Common myeloid progenitor, CD34-positive (primary cell): ENCODE data around the gene CGA.

Source experiments
- CTCF ChIA-PET: fragments of 350-600 bp; sonication (Branson Sonifier 250); formaldehyde crosslinking; loops from one replicate; lab custom pipeline; 2021; ENCODE audit warnings: antibody characterized with exemption; lab: Charles Lee
- POLR2A ChIA-PET: fragments of 350-600 bp; sonication (Branson Sonifier 250); formaldehyde crosslinking; loops from one replicate; lab custom pipeline; 2021; ENCODE audit warnings: antibody characterized with exemption; lab: Charles Lee
- DNase-seq, 3 donors: peaks; one replicate each; pipeline versions ENCODE4 v3.0.0 to v3.0.0-alpha.2; 2013
- H3K27ac ChIP-seq, 2 experiments: 1 replicate in 1 of 2; 2 replicates in 1 of 2; pipeline ENCODE4 v1.7.0; 2013; ENCODE audit warnings: inconsistent platforms in 2 of 2, low read length in 2 of 2, mild to moderate bottlenecking in 2 of 2, low read depth in 1 of 2, moderate library complexity in 1 of 2; ENCODE audit not compliant: severe bottlenecking in 2 of 2, insufficient read depth in 1 of 2, poor library complexity in 1 of 2
- H3K27me3 ChIP-seq, 5 experiments: replicated peaks in 2 of 5; 1 replicate in 3 of 5; 2 replicates in 2 of 5; pipeline versions ENCODE4 v1.6.1 to v1.7.0; 2013; ENCODE audit warnings: low read length in 4 of 5, mild to moderate bottlenecking in 2 of 5, moderate library complexity in 2 of 5, inconsistent platforms in 1 of 5; ENCODE audit not compliant: insufficient read depth in 5 of 5, control insufficient read depth in 4 of 5
- H3K36me3 ChIP-seq, 4 experiments: 1 replicate in 2 of 4; 2 replicates in 2 of 4; pipeline versions ENCODE4 v1.6.1 to v1.7.0; 2013; ENCODE audit warnings: low read length in 3 of 4, control low read depth in 1 of 4, mild to moderate bottlenecking in 1 of 4; ENCODE audit not compliant: control insufficient read depth in 4 of 4, insufficient read depth in 4 of 4
- H3K4me1 ChIP-seq, 4 experiments: 1 replicate in 3 of 4; 2 replicates in 1 of 4; pipeline versions ENCODE4 v1.6.1 to v1.7.1; 2013; ENCODE audit warnings: low read length in 3 of 4, mild to moderate bottlenecking in 3 of 4, control low read depth in 1 of 4, inconsistent platforms in 1 of 4, moderate library complexity in 1 of 4; ENCODE audit not compliant: control insufficient read depth in 4 of 4, insufficient read depth in 4 of 4; ENCODE audit errors: control extremely low read depth in 1 of 4
- H3K4me3 ChIP-seq, 7 experiments: 1 replicate in 4 of 7; 2 replicates in 3 of 7; pipeline versions ENCODE4 v1.5.1 to v1.7.0; 2013; ENCODE audit warnings: mild to moderate bottlenecking in 7 of 7, low read length in 6 of 7, moderate library complexity in 6 of 7, inconsistent platforms in 2 of 7, low read depth in 2 of 7, control low read depth in 1 of 7; ENCODE audit not compliant: insufficient read depth in 4 of 7, control insufficient read depth in 1 of 7; ENCODE audit errors: extremely low read depth in 1 of 7
- H3K9me3 ChIP-seq, 5 experiments: 1 replicate in 4 of 5; 2 replicates in 1 of 5; pipeline versions ENCODE4 v1.6.1 to v1.7.1; 2013; ENCODE audit warnings: low read length in 4 of 5, mild to moderate bottlenecking in 2 of 5, inconsistent platforms in 1 of 5, low read depth in 1 of 5, moderate library complexity in 1 of 5; ENCODE audit not compliant: control insufficient read depth in 4 of 5, insufficient read depth in 2 of 5; ENCODE audit errors: control extremely low read depth in 1 of 5
- WGBS: methylation state at CpG from one replicate; pipeline ENCODE4 v1.1.5; 2013; ENCODE audit not compliant: insufficient coverage; 5-methylcytosine and 5-hydroxymethylcytosine counted together

Gene CGA

DNA sequence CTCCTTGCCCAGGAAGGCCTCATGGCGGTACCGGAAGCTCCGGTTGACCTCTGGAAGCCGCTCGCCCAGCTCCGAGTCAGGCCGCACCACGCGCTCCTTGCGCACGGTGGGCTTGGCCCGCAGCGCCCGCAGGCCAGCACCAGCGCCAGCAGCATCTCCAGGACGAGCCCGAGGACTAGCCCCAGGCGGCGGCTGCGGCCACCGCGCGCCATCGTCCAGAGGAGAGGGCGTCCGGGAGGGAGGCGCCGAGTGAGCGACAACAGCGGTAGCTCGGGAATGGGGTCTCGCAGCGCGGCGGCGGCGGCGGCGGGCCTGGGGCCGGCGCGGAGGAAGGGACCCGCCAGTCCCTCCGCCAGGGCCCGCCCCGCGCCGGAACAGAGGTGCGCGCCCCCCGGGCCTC is 27.6 kb upstream of the CGA start:
- no peaks in the 10 kb centered on the region for H3K36me3 ChIP-seq
- WGBS: 56% methylated on average over 37 of the region's 51 CpGs
- ChIA-PET CTCF (interaction anchor here (1.1 kb wide), 1 partner anchor 14 kb away, joined by 3 read pairs; no protein-coding TSS in a partner anchor), POLR2A (interaction anchor here (0.6 kb wide), 1 partner anchor 30 kb away, joined by 3 read pairs; no protein-coding TSS in a partner anchor)
- H3K4me3 ChIP-seq: peak overlapping the region in 2 of 7 experiments; percentile 20 to 36
- peaks cover 0 to 8% (median 2%) of the 10 kb centered on the region in 5 experiments for H3K9me3 ChIP-seq
- DNase-seq: no peak
- no peaks in the 10 kb centered on the region for H3K4me1 ChIP-seq
- H3K27ac ChIP-seq: no peak overlapping the region
- peaks cover 0 to 13% (median 0%) of the 10 kb centered on the region in 5 experiments for H3K27me3 ChIP-seq

DNA sequence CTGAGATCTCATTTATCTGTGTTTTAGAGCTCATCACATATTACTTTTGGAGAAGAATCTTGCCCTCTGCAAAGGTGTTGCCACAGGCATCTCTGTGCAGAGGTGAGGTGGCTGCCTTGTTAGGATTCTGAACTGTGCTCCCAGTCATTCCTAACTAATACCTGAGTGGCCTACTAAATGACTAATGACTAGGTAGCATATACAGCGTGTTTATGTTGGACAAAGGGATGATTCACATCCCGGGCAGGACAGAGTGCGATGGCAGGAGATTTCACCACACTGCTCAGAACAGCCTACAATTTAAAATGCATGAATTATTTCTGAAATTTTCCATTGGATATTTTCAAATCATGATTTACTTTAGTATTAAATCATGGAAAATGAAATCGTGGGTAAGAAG is 23.1 kb upstream of the CGA start:
- Histone ChIP-seq H3K9me3 (peaks cover 0 to 8% (median 2%) of the 10 kb centered on the region in 5 experiments), H3K27ac (no peak overlapping the region), H3K4me3 (no peak overlapping the region), H3K27me3 (peaks cover 0 to 9% (median 0%) of the 10 kb centered on the region in 5 experiments), H3K4me1 (no peaks in the 10 kb centered on the region), H3K36me3 (no peaks in the 10 kb centered on the region)
- 95% methylated on average over 3 of the region's 4 CpGs for WGBS
- DNase-seq: no peak
- ChIA-PET CTCF (interaction anchor here (0.9 kb wide), 1 partner anchor 17 kb away, joined by 3 read pairs; no protein-coding TSS in a partner anchor), POLR2A (no interaction called here)

DNA sequence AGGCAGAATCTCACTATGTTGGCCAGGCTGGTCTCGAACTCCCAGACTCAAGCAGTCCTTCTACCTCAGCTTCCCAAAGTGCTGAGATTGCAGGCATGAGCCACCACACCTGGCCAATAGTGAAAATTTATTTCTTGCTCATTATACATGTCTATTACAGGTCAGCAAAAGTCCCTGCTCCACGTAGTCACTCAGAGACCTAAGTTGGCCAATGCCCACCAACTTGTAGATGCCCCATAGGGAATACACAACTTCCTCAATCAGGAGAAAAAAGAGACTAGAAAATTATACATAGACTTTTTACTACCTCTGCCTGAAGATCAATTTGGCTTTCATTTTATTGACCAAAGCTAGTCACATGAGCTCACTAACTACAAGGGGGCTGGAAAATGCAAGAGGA is 22.0 kb upstream of the CGA start:
- Histone ChIP-seq H3K4me3 (no peak overlapping the region), H3K27me3 (no peaks in the 10 kb centered on the region), H3K36me3 (no peaks in the 10 kb centered on the region), H3K4me1 (no peaks in the 10 kb centered on the region), H3K27ac (no peak overlapping the region), H3K9me3 (peaks cover 0 to under 1% (median under 1%) of the 10 kb centered on the region in 5 experiments)
- no peak for DNase-seq
- POLR2A ChIA-PET: no interaction called here
- WGBS: 100% methylated on average over 2 of the region's 2 CpGs
- CTCF ChIA-PET: interaction anchor here (0.9 to 1.3 kb wide), 2 partner anchors 16 to 50 kb away, joined by 3 to 4 read pairs; no protein-coding TSS in a partner anchor

DNA sequence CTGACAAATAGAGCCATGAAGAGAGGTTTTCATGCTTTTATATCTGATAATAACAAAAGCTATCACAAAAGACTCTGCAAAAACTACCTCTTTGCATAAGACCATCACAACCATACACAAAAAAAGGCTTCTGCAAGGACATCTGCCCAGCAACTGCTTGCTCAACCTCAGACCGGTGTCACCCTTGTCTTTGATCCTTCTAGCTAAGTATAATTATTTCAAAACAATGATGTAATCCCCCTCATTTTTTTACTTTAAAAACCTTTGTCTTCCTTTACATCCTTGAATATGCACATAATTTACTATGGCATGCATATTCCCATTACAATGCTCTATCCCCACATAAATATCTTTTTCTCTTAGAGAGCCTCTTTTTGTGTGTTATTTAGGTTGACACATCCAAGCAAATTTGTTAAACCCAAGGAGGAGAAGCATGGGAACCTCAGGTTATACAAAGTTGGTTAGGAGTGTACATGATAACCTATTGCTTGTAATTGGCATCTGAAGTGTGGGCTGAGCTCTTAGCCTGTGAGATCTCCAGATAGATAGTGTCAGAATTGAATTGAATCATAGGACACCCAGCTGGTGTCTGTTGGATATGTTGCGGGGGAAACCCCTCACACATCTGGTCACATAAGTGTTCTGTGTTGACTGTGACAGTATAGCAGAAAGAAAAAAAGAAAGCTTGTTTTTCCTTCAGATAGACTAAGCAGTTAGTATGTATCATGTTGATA is 20.7 kb upstream of the CGA start:
- peak in 1 of 3 donors; percentile 13 for DNase-seq
- Histone ChIP-seq H3K4me3 (no peak overlapping the region), H3K9me3 (no peaks in the 10 kb centered on the region), H3K36me3 (no peaks in the 10 kb centered on the region), H3K4me1 (no peaks in the 10 kb centered on the region), H3K27ac (no peak overlapping the region), H3K27me3 (no peaks in the 10 kb centered on the region)
- 100% methylated on average over 2 of the region's 2 CpGs for WGBS
- ChIA-PET CTCF (interaction anchor here (0.8 to 1.5 kb wide), 3 partner anchors 11 to 16 kb away, joined by 3 read pairs; no protein-coding TSS in a partner anchor), POLR2A (interaction anchor here (0.6 kb wide), 1 partner anchor 554 kb away, joined by 4 read pairs; no protein-coding TSS in a partner anchor)

DNA sequence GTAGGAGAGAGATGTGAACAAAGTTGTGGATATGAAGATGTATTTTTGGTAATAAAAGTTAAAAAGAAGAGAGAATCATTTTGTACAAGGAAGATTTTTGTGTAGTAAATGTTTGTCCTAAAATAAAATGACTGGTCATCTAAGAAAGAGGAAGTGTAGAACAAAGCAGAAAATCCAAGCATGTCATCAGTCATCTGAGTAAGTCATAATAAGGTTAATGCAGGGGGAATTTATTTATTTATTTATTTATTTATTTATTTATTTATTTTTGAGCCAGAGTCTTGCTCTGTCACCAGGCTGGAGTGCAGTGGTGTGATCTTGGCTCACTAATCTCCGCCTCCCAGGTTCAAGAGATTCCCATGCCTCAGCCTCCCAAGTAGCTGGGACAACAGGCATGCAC is 15.7 kb upstream of the CGA start:
- DNase-seq: peak in 2 of 3 donors; percentile 51 to 69
- H3K4me1 ChIP-seq: no peaks in the 10 kb centered on the region
- no peak overlapping the region for H3K4me3 ChIP-seq
- CTCF ChIA-PET: interaction anchor here (1.2 kb wide), 1 partner anchor 32 kb away, joined by 3 read pairs; no protein-coding TSS in a partner anchor
- WGBS: 83% methylated on average over 1 of the region's 1 CpG
- H3K9me3 ChIP-seq: no peaks in the 10 kb centered on the region
- no peak overlapping the region for H3K27ac ChIP-seq
- POLR2A ChIA-PET: no interaction called here
- no peaks in the 10 kb centered on the region for H3K36me3 ChIP-seq
- H3K27me3 ChIP-seq: no peaks in the 10 kb centered on the region

DNA sequence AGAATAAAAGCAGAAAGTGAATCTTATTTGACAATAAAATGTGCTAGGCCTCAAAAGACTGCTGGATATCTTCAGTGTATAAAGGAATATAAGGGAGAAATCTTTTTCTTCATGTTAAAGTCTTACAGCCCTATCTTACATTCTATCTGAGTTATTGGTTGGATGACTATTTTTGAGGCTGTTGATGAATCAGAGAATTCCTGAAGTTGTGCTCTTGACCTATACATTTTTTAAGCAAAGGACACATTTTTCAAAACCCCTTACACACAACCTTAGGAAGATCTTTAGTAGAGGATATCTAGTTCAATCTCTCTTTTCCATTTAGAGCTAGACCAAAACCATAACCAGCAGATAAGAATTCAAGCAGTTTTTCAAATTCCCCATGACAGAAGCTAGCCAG is 10.9 kb upstream of the CGA start:
- no peaks in the 10 kb centered on the region for H3K36me3 ChIP-seq
- H3K27me3 ChIP-seq: no peaks in the 10 kb centered on the region
- no peaks in the 10 kb centered on the region for H3K9me3 ChIP-seq
- no peak overlapping the region for H3K4me3 ChIP-seq
- ChIA-PET CTCF (interaction anchor here (0.9 kb wide), 1 partner anchor 40 kb away, joined by 3 read pairs; no protein-coding TSS in a partner anchor), POLR2A (no interaction called here)
- no peak overlapping the region for H3K27ac ChIP-seq
- peaks cover 0 to 4% (median 1%) of the 10 kb centered on the region in 4 experiments for H3K4me1 ChIP-seq
- no peak for DNase-seq

DNA sequence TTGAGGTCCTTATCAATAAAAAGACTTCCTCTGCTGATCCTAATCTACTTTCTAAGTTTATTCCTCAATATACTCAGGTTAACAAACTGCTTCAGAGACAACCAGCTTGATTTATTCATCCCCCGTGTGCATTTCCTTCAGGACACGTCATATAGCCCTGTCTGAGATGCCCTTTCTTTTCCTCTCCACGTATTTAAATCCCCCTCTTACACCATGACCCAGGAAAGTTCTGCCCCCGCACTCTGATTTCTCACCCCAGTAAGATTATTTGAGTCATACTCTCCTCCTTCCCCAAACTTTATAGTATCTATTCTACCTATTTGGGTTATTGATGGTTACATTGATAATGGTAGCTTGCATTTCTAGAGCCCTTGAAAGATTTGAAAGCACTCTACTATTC is 9.8 kb upstream of the CGA start:
- Histone ChIP-seq H3K27ac (no peak overlapping the region), H3K4me3 (no peak overlapping the region), H3K4me1 (peaks cover 0 to 4% (median 1%) of the 10 kb centered on the region in 4 experiments), H3K36me3 (no peaks in the 10 kb centered on the region), H3K9me3 (no peaks in the 10 kb centered on the region), H3K27me3 (no peaks in the 10 kb centered on the region)
- ChIA-PET POLR2A (no interaction called here), CTCF (interaction anchor here (1.0 to 1.1 kb wide), 2 partner anchors 11 to 26 kb away, joined by 3 read pairs; no protein-coding TSS in a partner anchor)
- DNase-seq: peak in 1 of 3 donors; percentile 17
- 27% methylated on average over 2 of the region's 4 CpGs for WGBS
